SK-N-SH treated with all-trans-retinoic acid at 6 μM for 48 hours (cell line): ENCODE results near the gene TAT.

ENCODE experiments used
- ATAC-seq: fragments of 200-7000 bp; cut with Tn5 transposase; 3 replicates; pipeline ENCODE4 v1.9.1; 2020; ENCODE audit warnings: mild to moderate bottlenecking, moderate library complexity
- ARNTL ChIP-seq: fragments of 450-650 bp; formaldehyde crosslinking; IDR thresholded peaks from 2 replicates; pipeline ENCODE4 v1.5.0; 2020; ENCODE audit warnings: low read depth, mild to moderate bottlenecking, moderate library complexity, borderline replicate concordance
- BACH2 ChIP-seq: fragments of 250-450 bp; sonication (Bioruptor Pico); IDR thresholded peaks from 2 replicates; pipeline ENCODE4 v1.9.0; 2021; ENCODE audit warnings: mild to moderate bottlenecking, borderline replicate concordance
- CREB5 ChIP-seq: fragments of 250-450 bp; sonication (Bioruptor Pico); IDR thresholded peaks from 2 replicates; pipeline ENCODE4 v1.5.1; 2020; ENCODE audit warnings: low read depth, mild to moderate bottlenecking, moderate library complexity
- CSDC2 ChIP-seq: fragments of 250-450 bp; sonication (Bioruptor Pico); IDR thresholded peaks from 2 replicates; pipeline ENCODE4 v1.5.0; 2020; ENCODE audit warnings: mild to moderate bottlenecking, moderate library complexity
- CSRNP3 ChIP-seq: fragments of 250-450 bp; sonication (Bioruptor Pico); IDR thresholded peaks from 2 replicates; pipeline ENCODE4 v1.5.1; 2021; ENCODE audit warnings: mild to moderate bottlenecking, moderate library complexity
- ESRRG ChIP-seq: fragments of 250-450 bp; sonication (Bioruptor Pico); IDR thresholded peaks from 2 replicates; pipeline ENCODE4 v1.6.1; 2021; ENCODE audit warnings: mild to moderate bottlenecking
- GLIS3 ChIP-seq: fragments of 250-450 bp; sonication (Bioruptor Pico); IDR thresholded peaks from 2 replicates; pipeline ENCODE4 v1.5.0; 2020; ENCODE audit warnings: mild to moderate bottlenecking, moderate library complexity
- ISL1 ChIP-seq: fragments of 250-450 bp; sonication (Bioruptor Pico); IDR thresholded peaks from 2 replicates; pipeline ENCODE4 v2.1.2; 2022; ENCODE audit warnings: mild to moderate bottlenecking, moderate library complexity
- OSR1 ChIP-seq: fragments of 250-450 bp; sonication (Bioruptor Pico); IDR thresholded peaks from 2 replicates; pipeline ENCODE4 v1.8.0; 2022; ENCODE audit warnings: moderate library complexity, mild to moderate bottlenecking, inconsistent platforms
- PATZ1 ChIP-seq: fragments of 250-450 bp; sonication (Bioruptor Pico); IDR thresholded peaks from 2 replicates; pipeline ENCODE4 v1.8.0; 2020; ENCODE audit warnings: mild to moderate bottlenecking, moderate library complexity, borderline replicate concordance
- POU6F1 ChIP-seq: fragments of 250-450 bp; sonication (Bioruptor Pico); IDR thresholded peaks from 2 replicates; pipeline ENCODE4 v1.8.0; 2021; ENCODE audit warnings: low read depth, mild to moderate bottlenecking, moderate library complexity, borderline replicate concordance
- PPARA ChIP-seq: fragments of 250-450 bp; sonication (Bioruptor Pico); IDR thresholded peaks from 2 replicates; pipeline ENCODE4 v1.5.0; 2020; ENCODE audit warnings: mild to moderate bottlenecking, borderline replicate concordance
- RARB ChIP-seq: fragments of 250-450 bp; sonication (Bioruptor Pico); IDR thresholded peaks from 2 replicates; pipeline ENCODE4 v1.8.0; 2021; ENCODE audit warnings: mild to moderate bottlenecking, moderate library complexity
- SNAI2 ChIP-seq: fragments of 250-450 bp; sonication (Bioruptor Pico); IDR thresholded peaks from 2 replicates; pipeline ENCODE4 v1.5.0; 2020; ENCODE audit warnings: mild to moderate bottlenecking, moderate library complexity
- TCF4 ChIP-seq: fragments of 250-450 bp; sonication (Bioruptor Pico); IDR thresholded peaks from 2 replicates; pipeline ENCODE4 v1.8.0; 2021; ENCODE audit warnings: mild to moderate bottlenecking, moderate library complexity, borderline replicate concordance
- TOX ChIP-seq: fragments of 250-450 bp; sonication (Bioruptor Pico); IDR thresholded peaks from 2 replicates; pipeline ENCODE4 v1.8.0; 2021; ENCODE audit warnings: mild to moderate bottlenecking, moderate library complexity, borderline replicate concordance
- TSHZ2 ChIP-seq: fragments of 250-450 bp; sonication (Bioruptor Pico); IDR thresholded peaks from 2 replicates; pipeline ENCODE4 v1.5.0; 2020; ENCODE audit warnings: mild to moderate bottlenecking, moderate library complexity
- ZC3H10 ChIP-seq: fragments of 250-450 bp; sonication (Bioruptor Pico); IDR thresholded peaks from 2 replicates; pipeline ENCODE4 v1.5.1; 2021; ENCODE audit warnings: mild to moderate bottlenecking, moderate library complexity
- ZFP3 ChIP-seq: fragments of 250-450 bp; sonication (Bioruptor Pico); IDR thresholded peaks from 2 replicates; pipeline ENCODE4 v1.5.0; 2020; ENCODE audit warnings: mild to moderate bottlenecking, moderate library complexity
- ZFP30 ChIP-seq: fragments of 450-650 bp; formaldehyde crosslinking; IDR thresholded peaks from 2 replicates; pipeline ENCODE4 v1.5.0; 2022; ENCODE audit warnings: mild to moderate bottlenecking, moderate library complexity
- ZNF565 ChIP-seq: fragments of 450-650 bp; formaldehyde crosslinking; conservative IDR thresholded peaks from 2 replicates; pipeline ENCODE4 v1.5.0; 2020; ENCODE audit warnings: low read depth, mild to moderate bottlenecking, moderate library complexity
- ZNF8 ChIP-seq: fragments of 450-650 bp; formaldehyde crosslinking; IDR thresholded peaks from 2 replicates; pipeline ENCODE4 v1.5.0; 2020; ENCODE audit warnings: mild to moderate bottlenecking, moderate library complexity

The TAT gene

GRCh38 chr16:71610936-71611871 lies 34.3 kb upstream of the TAT start:
- ATAC-seq = peak; percentile 98
- no peak for TF ChIP-seq ZFP30 (CRISPR knock-in tag)
- TF ChIP-seq BACH2 = no peak
- no peak for TF ChIP-seq TOX (CRISPR knock-in tag)
- no peak for TF ChIP-seq PATZ1 (CRISPR knock-in tag)
- TF ChIP-seq CSDC2 = no peak
- TF ChIP-seq PPARA = no peak
- TF ChIP-seq ZNF8 (CRISPR knock-in tag) = no peak
- no peak for TF ChIP-seq ZNF565
- no peak for TF ChIP-seq CREB5 (CRISPR knock-in tag)
- no peak for TF ChIP-seq ZFP3 (CRISPR knock-in tag)
- no peak for TF ChIP-seq TSHZ2 (CRISPR knock-in tag)
- no peak for TF ChIP-seq OSR1 (CRISPR knock-in tag)
- TF ChIP-seq ESRRG (CRISPR knock-in tag) = no peak
- TF ChIP-seq TCF4 = no peak
- no peak for TF ChIP-seq ISL1 (CRISPR knock-in tag)
- no peak for TF ChIP-seq SNAI2 (CRISPR knock-in tag)
- no peak for TF ChIP-seq ZC3H10 (CRISPR knock-in tag)

- no peak for ATAC-seq
- TF ChIP-seq PATZ1 (CRISPR knock-in tag) = no peak
- TF ChIP-seq, all 23 proteins: peak for 0
These were observed 33.6 kb upstream of the TAT start for GRCh38 chr16:71610447-71610846.

- ATAC-seq = no peak
- no peak for TF ChIP-seq PPARA
- TF ChIP-seq GLIS3 (CRISPR knock-in tag) = no peak
- no peak for TF ChIP-seq ESRRG (CRISPR knock-in tag)
- TF ChIP-seq CSRNP3 (CRISPR knock-in tag) = no peak
- no peak for TF ChIP-seq RARB (CRISPR knock-in tag)
- no peak for TF ChIP-seq ARNTL (CRISPR knock-in tag)
- no peak for TF ChIP-seq CREB5 (CRISPR knock-in tag)
- TF ChIP-seq ZFP30 (CRISPR knock-in tag) = no peak
- no peak for TF ChIP-seq POU6F1
- no peak for TF ChIP-seq TSHZ2 (CRISPR knock-in tag)
- no peak for TF ChIP-seq ZC3H10 (CRISPR knock-in tag)
- no peak for TF ChIP-seq ISL1 (CRISPR knock-in tag)
- no peak for TF ChIP-seq ZNF565
These were observed 32.2 kb upstream of the TAT start for GRCh38 chr16:71609066-71609465.
